KMS-11 (cell line): ENCODE results near the gene LDLRAD3.

Source experiments
- H2AFZ ChIP-seq: fragments of 200-600 bp; sonication (generic); 2 replicates; pipeline ENCODE4 v1.6.1; 2016; ENCODE audit warnings: antibody characterized with exemption, mixed run types, low read depth
- H3K27ac ChIP-seq: fragments of 200-600 bp; sonication (generic); 2 replicates; pipeline ENCODE4 v1.6.1; 2016; ENCODE audit warnings: mild to moderate bottlenecking, mixed run types
- H3K27me3 ChIP-seq: fragments of 200-600 bp; sonication (generic); 2 replicates; pipeline ENCODE4 v1.6.1; 2017; ENCODE audit warnings: mild to moderate bottlenecking, low read depth, mixed run types, moderate library complexity; ENCODE audit not compliant: insufficient read depth
- H3K36me3 ChIP-seq: fragments of 200-600 bp; sonication (generic); 2 replicates; pipeline ENCODE4 v1.6.1; 2017; ENCODE audit warnings: mild to moderate bottlenecking, mixed run types; ENCODE audit not compliant: insufficient read depth
- H3K4me1 ChIP-seq: fragments of 200-600 bp; sonication (generic); 2 replicates; pipeline ENCODE4 v1.6.1; 2016; ENCODE audit warnings: mild to moderate bottlenecking, low read depth, mixed run types; ENCODE audit not compliant: poor library complexity, severe bottlenecking
- H3K4me2 ChIP-seq: fragments of 200-600 bp; sonication (generic); 2 replicates; pipeline ENCODE4 v1.7.0; 2016; ENCODE audit warnings: mild to moderate bottlenecking, mixed run types
- H3K4me3 ChIP-seq: fragments of 200-600 bp; sonication (generic); IDR thresholded peaks from 2 replicates; pipeline ENCODE4 v1.6.1; 2017; ENCODE audit warnings: low read depth, low read length, mixed read lengths; ENCODE audit not compliant: insufficient read depth
- H3K79me2 ChIP-seq: fragments of 200-600 bp; sonication (generic); 2 replicates; pipeline ENCODE4 v1.6.1; 2016; ENCODE audit warnings: low read depth, mixed run types; ENCODE audit not compliant: insufficient read depth
- H3K9ac ChIP-seq: fragments of 200-600 bp; sonication (generic); 2 replicates; pipeline ENCODE4 v1.6.1; 2016; ENCODE audit warnings: mild to moderate bottlenecking, mixed run types
- H4K20me1 ChIP-seq: fragments of 200-600 bp; sonication (generic); 2 replicates; pipeline ENCODE4 v1.6.1; 2016; ENCODE audit warnings: mild to moderate bottlenecking, mixed run types; ENCODE audit not compliant: insufficient read depth
- TF ChIP-seq, protein P1 (sequence below): fragments of 200-600 bp; sonication (generic); conservative IDR thresholded peaks from 2 replicates; pipeline ENCODE4 v1.6.1; 2017; ENCODE audit warnings: low read depth, mild to moderate bottlenecking, antibody characterized with exemption, low read length, moderate library complexity, mixed read lengths

The LDLRAD3 gene

DNA sequence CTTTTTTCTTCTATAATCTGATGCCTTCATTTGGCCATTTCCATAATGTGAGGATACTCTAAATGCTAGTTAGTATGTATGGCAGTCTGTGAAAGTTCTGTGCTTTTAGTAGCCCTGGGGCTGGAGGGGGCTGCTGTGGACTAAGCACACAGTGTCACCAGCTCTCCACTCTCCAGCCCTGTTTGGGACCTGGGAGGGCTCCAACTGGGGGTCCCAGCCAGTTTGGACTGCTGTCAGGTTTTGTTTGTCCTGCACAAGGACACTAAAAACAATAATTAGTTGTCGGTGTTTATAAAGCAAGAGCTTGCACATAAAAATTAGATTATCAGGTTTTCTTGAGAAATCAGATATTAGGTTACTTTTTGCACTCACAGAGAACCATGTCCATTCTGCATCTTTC is 103.1 kb downstream of the LDLRAD3 start:
- Histone ChIP-seq H3K79me2 (no peaks in the 10 kb centered on the region), H3K4me1 (peaks cover 14% of the 10 kb centered on the region), H3K27me3 (no peaks in the 10 kb centered on the region), H3K4me3 (no peak overlapping the region), H4K20me1 (no peaks in the 10 kb centered on the region), H3K4me2 (no peak overlapping the region), H3K36me3 (no peaks in the 10 kb centered on the region), H2AFZ (no peak overlapping the region), H3K27ac (no peak overlapping the region), H3K9ac (no peak overlapping the region)
- TF ChIP-seq, protein P1, sequence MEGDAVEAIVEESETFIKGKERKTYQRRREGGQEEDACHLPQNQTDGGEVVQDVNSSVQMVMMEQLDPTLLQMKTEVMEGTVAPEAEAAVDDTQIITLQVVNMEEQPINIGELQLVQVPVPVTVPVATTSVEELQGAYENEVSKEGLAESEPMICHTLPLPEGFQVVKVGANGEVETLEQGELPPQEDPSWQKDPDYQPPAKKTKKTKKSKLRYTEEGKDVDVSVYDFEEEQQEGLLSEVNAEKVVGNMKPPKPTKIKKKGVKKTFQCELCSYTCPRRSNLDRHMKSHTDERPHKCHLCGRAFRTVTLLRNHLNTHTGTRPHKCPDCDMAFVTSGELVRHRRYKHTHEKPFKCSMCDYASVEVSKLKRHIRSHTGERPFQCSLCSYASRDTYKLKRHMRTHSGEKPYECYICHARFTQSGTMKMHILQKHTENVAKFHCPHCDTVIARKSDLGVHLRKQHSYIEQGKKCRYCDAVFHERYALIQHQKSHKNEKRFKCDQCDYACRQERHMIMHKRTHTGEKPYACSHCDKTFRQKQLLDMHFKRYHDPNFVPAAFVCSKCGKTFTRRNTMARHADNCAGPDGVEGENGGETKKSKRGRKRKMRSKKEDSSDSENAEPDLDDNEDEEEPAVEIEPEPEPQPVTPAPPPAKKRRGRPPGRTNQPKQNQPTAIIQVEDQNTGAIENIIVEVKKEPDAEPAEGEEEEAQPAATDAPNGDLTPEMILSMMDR, result no peak

DNA sequence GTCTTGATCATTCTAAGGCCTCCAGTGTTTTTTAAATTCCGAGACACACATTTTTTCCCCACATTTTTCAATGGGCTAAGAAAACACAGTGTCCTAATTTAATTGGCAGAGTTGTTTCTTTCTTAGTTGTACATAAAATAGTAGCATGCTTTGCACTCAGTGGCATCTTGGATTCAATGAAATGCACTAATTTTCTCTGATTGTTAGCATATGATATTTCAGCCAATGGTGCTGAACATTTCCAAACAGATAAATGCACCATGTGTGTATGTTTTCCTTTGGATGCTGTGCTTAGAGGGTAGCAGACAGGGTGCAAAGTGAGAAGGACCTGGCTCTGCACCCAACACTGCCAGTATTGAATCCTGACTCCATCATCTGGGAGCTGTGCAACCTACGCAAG is 103.5 kb downstream of the LDLRAD3 start:
- TF ChIP-seq, protein P1, result no peak
- Histone ChIP-seq H3K79me2 (no peaks in the 10 kb centered on the region), H3K27ac (no peak overlapping the region), H3K4me1 (peaks cover 15% of the 10 kb centered on the region), H4K20me1 (no peaks in the 10 kb centered on the region), H3K4me2 (no peak overlapping the region), H3K4me3 (no peak overlapping the region), H2AFZ (no peak overlapping the region), H3K27me3 (no peaks in the 10 kb centered on the region), H3K36me3 (no peaks in the 10 kb centered on the region), H3K9ac (no peak overlapping the region)

DNA sequence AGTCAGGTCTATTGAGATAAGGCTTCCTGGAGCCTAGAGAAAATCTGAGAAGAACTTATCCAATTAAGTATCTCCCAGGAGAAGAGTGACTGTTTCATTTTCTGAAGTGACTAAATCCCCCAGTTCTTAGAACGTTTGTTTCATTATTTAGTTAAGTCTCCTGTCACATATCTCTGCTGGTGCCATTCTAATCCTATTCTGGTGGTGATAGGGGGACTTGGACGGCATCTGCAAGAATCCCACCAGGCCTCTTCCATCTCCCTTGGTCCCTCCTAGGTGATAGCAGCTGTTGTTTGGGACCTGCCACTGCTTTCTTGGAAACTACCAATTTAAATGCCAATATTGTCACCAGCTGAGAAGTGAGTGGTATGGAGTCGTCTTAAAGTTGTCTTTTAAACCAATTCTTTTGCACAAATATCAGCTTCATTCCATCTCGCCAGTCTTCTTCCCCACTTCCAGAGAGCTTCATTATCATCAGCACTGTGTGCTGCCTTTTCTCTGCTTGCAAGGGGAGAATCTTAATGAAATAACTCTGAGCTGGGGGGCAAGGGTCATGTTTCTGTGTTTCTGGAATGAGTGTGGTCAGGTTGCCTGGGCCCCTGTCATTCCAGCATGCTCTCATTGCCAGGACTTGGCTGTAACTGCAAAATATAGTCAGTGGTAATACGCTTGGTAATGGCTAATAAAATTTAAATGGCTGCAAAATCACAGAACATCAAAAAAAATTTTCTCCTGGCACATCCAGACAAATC is 104.8 kb downstream of the LDLRAD3 start:
- H3K4me1 ChIP-seq, result peaks cover 16% of the 10 kb centered on the region
- TF ChIP-seq, protein P1, result no peak
- H3K4me2 ChIP-seq, result no peak overlapping the region
- H3K36me3 ChIP-seq, result no peaks in the 10 kb centered on the region
- H3K27me3 ChIP-seq, result no peaks in the 10 kb centered on the region
- H3K9ac ChIP-seq, result no peak overlapping the region
- no peak overlapping the region for H3K4me3 ChIP-seq
- no peaks in the 10 kb centered on the region for H4K20me1 ChIP-seq
- no peak overlapping the region for H3K27ac ChIP-seq
- H3K79me2 ChIP-seq, result no peaks in the 10 kb centered on the region
- H2AFZ ChIP-seq, result no peak overlapping the region

DNA sequence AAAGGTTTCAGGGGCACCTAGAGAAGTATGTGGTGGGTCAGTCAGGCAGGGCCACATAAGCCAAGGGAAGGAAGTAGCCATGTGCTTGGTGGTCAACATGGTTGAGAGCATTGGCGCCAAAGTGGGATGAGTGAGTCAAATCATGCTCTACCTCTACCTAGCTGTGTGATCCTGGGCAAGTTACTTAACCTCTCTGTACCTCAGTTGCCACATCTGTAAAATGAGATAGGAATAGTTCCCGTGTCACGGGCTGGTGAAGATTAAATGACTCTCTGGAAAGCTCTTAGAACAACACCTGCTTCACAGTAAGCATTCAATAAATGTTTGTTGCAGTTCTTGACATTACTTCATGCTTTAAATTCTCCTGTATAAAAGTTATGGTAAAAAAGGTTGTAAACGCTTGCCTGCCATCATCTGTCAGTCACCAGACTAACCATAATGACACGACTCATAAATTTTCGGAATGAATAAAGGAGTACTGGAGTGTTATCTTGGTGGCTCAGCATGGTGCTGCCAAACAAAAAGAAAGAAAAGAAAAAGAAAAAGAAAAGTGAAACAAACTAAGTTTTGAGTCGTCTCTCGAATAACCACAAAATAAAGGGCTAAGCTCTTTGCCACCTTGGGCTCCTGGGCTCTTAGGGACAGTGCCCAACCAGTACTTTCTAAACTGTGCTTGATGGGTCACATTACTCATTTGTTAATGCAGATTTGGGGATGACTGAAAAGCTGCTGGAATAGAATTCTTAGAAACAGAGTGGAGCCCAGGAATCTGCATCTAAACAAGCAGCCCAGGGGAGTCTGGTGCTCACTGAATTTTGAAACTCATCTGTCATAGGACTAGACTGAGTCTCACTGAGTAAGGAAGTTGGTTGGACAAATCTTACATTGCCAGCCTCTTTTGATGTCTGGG is 107.6 kb downstream of the LDLRAD3 start:
- no peaks in the 10 kb centered on the region for H3K36me3 ChIP-seq
- H3K9ac ChIP-seq, result no peak overlapping the region
- TF ChIP-seq, protein P1, result no peak
- H2AFZ ChIP-seq, result no peak overlapping the region
- H3K79me2 ChIP-seq, result no peaks in the 10 kb centered on the region
- peaks cover 16% of the 10 kb centered on the region for H3K4me1 ChIP-seq
- peak overlapping the region; percentile 61 for H3K4me2 ChIP-seq
- H3K4me3 ChIP-seq, result no peak overlapping the region
- no peaks in the 10 kb centered on the region for H3K27me3 ChIP-seq
- peak overlapping the region; percentile 13; the same call in 1 of the 2 replicates for H3K27ac ChIP-seq
- H4K20me1 ChIP-seq, result no peaks in the 10 kb centered on the region
